Measurements from ENCODE around the gene CTSW.

DNA sequence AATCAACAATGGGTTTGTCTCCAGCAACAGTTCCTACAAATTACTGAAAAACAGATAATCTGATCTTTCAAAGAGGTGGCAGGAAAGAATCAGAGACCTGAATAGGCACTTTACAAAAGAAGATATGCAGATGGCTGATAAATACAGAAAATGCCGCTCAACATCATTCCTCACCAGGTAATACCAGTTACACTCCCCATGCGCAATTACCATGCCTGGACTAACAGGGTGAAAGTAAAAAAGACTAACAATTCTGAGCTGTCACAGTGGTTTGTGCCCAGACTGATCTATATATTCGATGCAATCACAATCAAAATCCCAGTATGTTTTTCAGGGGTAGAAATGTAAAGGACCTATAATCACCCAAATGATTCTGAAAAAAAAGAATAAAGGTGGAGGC, 35.8 kb upstream of the CTSW start:
- TF ChIP-seq, protein P1, sequence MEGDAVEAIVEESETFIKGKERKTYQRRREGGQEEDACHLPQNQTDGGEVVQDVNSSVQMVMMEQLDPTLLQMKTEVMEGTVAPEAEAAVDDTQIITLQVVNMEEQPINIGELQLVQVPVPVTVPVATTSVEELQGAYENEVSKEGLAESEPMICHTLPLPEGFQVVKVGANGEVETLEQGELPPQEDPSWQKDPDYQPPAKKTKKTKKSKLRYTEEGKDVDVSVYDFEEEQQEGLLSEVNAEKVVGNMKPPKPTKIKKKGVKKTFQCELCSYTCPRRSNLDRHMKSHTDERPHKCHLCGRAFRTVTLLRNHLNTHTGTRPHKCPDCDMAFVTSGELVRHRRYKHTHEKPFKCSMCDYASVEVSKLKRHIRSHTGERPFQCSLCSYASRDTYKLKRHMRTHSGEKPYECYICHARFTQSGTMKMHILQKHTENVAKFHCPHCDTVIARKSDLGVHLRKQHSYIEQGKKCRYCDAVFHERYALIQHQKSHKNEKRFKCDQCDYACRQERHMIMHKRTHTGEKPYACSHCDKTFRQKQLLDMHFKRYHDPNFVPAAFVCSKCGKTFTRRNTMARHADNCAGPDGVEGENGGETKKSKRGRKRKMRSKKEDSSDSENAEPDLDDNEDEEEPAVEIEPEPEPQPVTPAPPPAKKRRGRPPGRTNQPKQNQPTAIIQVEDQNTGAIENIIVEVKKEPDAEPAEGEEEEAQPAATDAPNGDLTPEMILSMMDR (IDR thresholded peaks at IDR 0.05; ENCODE audit: poor library complexity, severe bottlenecking): no peak
- no peak for TF ChIP-seq RAD21 (conservative IDR thresholded peaks at IDR 0.05)

All from neural cell (in vitro differentiated cells).